HCT116 (cell line): ENCODE measurements around the gene KLHL9. TPM values are rescaled to one million over a fixed set of nuclear protein-coding genes. Genes with fewer than 3 reads are reported as not detected.

Experiments
- ATAC-seq: fragments of 200-7000 bp; cut with Tn5 transposase; 2 replicates; pipeline ENCODE4 v1.9.1; 2020; ENCODE audit warnings: mild to moderate bottlenecking, moderate library complexity
- BruUV-seq: library from RNA; stranded (reverse); fragments of 400-500 nt; replicated peaks from 2 replicates; lab custom pipeline; 2021; lab: Mats Ljungman, UMichigan
- CTCF ChIA-PET: fragments of 300-600 bp; sonication (Branson Sonifier 250); formaldehyde crosslinking; loops from one replicate; lab custom pipeline; 2021; ENCODE audit warnings: antibody characterized with exemption; lab: Charles Lee
- POLR2A ChIA-PET: fragments of 300-600, 350-600 bp; sonication (Branson Sonifier 250); formaldehyde crosslinking; loops from one replicate; lab custom pipeline; 2021; ENCODE audit warnings: antibody characterized with exemption; lab: Charles Lee
- RAD21 ChIA-PET, 2 experiments: fragments of 300-600 bp; sonication (Branson Sonifier 250); formaldehyde crosslinking; loops; one replicate each; lab custom pipeline; 2023; ENCODE audit warnings: low total read pairs in 2 of 2; ENCODE audit not compliant: uncharacterized antibody in 2 of 2, unreplicated experiment in 2 of 2, low non-redundant PET in 1 of 2; lab: Charles Lee
- DNase-seq: peaks from one replicate; pipeline ENCODE4 v3.0.0-alpha.2; 2010; ENCODE audit warnings: low read depth, low spot score
- H2AFZ ChIP-seq: fragments of 200-600 bp; shearing (Covaris generic), sonication (generic); 2 replicates; pipeline ENCODE4 v1.6.1; 2017; ENCODE audit warnings: low read depth, mixed run types, mixed read lengths, antibody characterized with exemption, low read length; ENCODE audit not compliant: poor library complexity, severe bottlenecking
- H3K27ac ChIP-seq: 2 replicates; pipeline ENCODE4 v1.5.1; 2012; ENCODE audit warnings: low read depth, low read length
- H3K27me3 ChIP-seq: fragments of 200-600 bp; sonication (generic); 2 replicates; pipeline ENCODE4 v1.6.1; 2016; ENCODE audit warnings: mixed run types, low read length, mixed read lengths; ENCODE audit not compliant: insufficient read depth
- H3K36me3 ChIP-seq, 2 experiments: fragments of 200-500 bp in 1 of 2; fragments of 200-600 bp in 1 of 2; sonication (Bioruptor generic) in 1 of 2; sonication (generic) in 1 of 2; 2 replicates each; pipeline versions ENCODE4 v1.5.1 to v1.6.1; 2014 to 2016; ENCODE audit warnings: low read length in 2 of 2, inconsistent platforms in 1 of 2, mixed read lengths in 1 of 2, mixed run types in 1 of 2; ENCODE audit not compliant: insufficient read depth in 2 of 2, control insufficient read depth in 1 of 2
- H3K4me1 ChIP-seq, 2 experiments: fragments of 200-600 bp in 1 of 2; sonication (generic) in 1 of 2; 2 replicates each; pipeline versions ENCODE4 v1.5.1 to v1.6.1; 2012 to 2017; ENCODE audit warnings: low read length in 2 of 2, inconsistent platforms in 1 of 2, mild to moderate bottlenecking in 1 of 2, mixed read lengths in 1 of 2, mixed run types in 1 of 2, moderate library complexity in 1 of 2; ENCODE audit not compliant: insufficient read depth in 2 of 2, control insufficient read depth in 1 of 2
- H3K4me2 ChIP-seq: fragments of 200-600 bp; sonication (generic); 2 replicates; pipeline ENCODE4 v1.6.1; 2017; ENCODE audit warnings: mixed run types, low read length, mixed read lengths
- H3K4me3 ChIP-seq, 2 experiments: fragments of 200-600 bp in 1 of 2; sonication (generic) in 1 of 2; replicated peaks in 1 of 2; 2 replicates each; pipeline ENCODE4 v1.5.1; 2011 to 2016; ENCODE audit warnings: low read length in 2 of 2, control low read depth in 1 of 2, low read depth in 1 of 2, mild to moderate bottlenecking in 1 of 2, mixed read lengths in 1 of 2, mixed run types in 1 of 2
- H3K79me2 ChIP-seq: fragments of 200-600 bp; sonication (generic); 2 replicates; pipeline ENCODE4 v1.6.1; 2017; ENCODE audit warnings: mild to moderate bottlenecking, mixed run types, low read length, moderate library complexity, mixed read lengths; ENCODE audit not compliant: insufficient read depth
- H3K9ac ChIP-seq: fragments of 200-600 bp; sonication (generic); 2 replicates; pipeline ENCODE4 v1.6.1; 2016; ENCODE audit warnings: low read length, mixed read lengths
- H3K9me2 ChIP-seq: fragments of 200-600 bp; sonication (generic), shearing (Covaris generic); 2 replicates; pipeline ENCODE4 v1.6.1; 2017; ENCODE audit warnings: mixed run types, mild to moderate bottlenecking, moderate library complexity; ENCODE audit not compliant: insufficient read depth
- H3K9me3 ChIP-seq, 2 experiments: fragments of 200-500 bp in 1 of 2; fragments of 200-600 bp in 1 of 2; sonication (Bioruptor generic) in 1 of 2; sonication (generic) in 1 of 2; 2 replicates each; pipeline ENCODE4 v1.6.1; 2014 to 2017; ENCODE audit warnings: low read length in 2 of 2, mixed read lengths in 2 of 2, inconsistent platforms in 1 of 2, low read depth in 1 of 2, mild to moderate bottlenecking in 1 of 2, mixed run types in 1 of 2, moderate library complexity in 1 of 2; ENCODE audit not compliant: control insufficient read depth in 1 of 2, insufficient read depth in 1 of 2
- H4K20me1 ChIP-seq: fragments of 200-600 bp; sonication (generic), shearing (Covaris generic); 2 replicates; pipeline ENCODE4 v1.6.1; 2017; ENCODE audit warnings: mixed run types, mild to moderate bottlenecking, moderate library complexity; ENCODE audit not compliant: insufficient read depth
- CEBPB ChIP-seq: IDR thresholded peaks from 2 replicates; pipeline ENCODE4 v1.6.1; 2012; ENCODE audit warnings: low read depth
- EGR1 ChIP-seq: IDR thresholded peaks from 2 replicates; pipeline ENCODE4 v1.6.1; 2012; ENCODE audit warnings: low read depth
- ELF1 ChIP-seq: IDR thresholded peaks from 2 replicates; pipeline ENCODE4 v1.6.1; 2012; ENCODE audit warnings: low read depth, borderline replicate concordance
- FOSL1 ChIP-seq: IDR thresholded peaks from 2 replicates; pipeline ENCODE4 v1.6.1; 2012; ENCODE audit warnings: low read depth
- JUND ChIP-seq: IDR thresholded peaks from 2 replicates; pipeline ENCODE4 v1.6.1; 2012
- POLR2A ChIP-seq: IDR thresholded peaks from 2 replicates; pipeline ENCODE4 v1.7.0; 2011; ENCODE audit warnings: borderline replicate concordance; ENCODE audit not compliant: insufficient read depth, insufficient read length; ENCODE audit errors: extremely low read depth
- POLR2AphosphoS5 ChIP-seq: IDR thresholded peaks from 2 replicates; pipeline ENCODE4 v1.6.1; 2011; ENCODE audit warnings: mild to moderate bottlenecking, low read depth, low read length, moderate library complexity
- RAD21 ChIP-seq: IDR thresholded peaks from 2 replicates; pipeline ENCODE4 v1.6.1; 2012; ENCODE audit warnings: low read depth, mild to moderate bottlenecking
- SIN3A ChIP-seq: IDR thresholded peaks from 2 replicates; pipeline ENCODE4 v1.6.1; 2012; ENCODE audit warnings: low read depth
- SP1 ChIP-seq: IDR thresholded peaks from 2 replicates; pipeline ENCODE4 v1.6.1; 2012; ENCODE audit warnings: low read depth
- SRF ChIP-seq: IDR thresholded peaks from 2 replicates; pipeline ENCODE4 v1.6.1; 2012; ENCODE audit warnings: low read depth
- TCF7L2 ChIP-seq: IDR thresholded peaks from 2 replicates; pipeline ENCODE4 v1.7.0; 2011; ENCODE audit warnings: borderline replicate concordance, inconsistent platforms; ENCODE audit not compliant: insufficient read depth, insufficient read length; ENCODE audit errors: extremely low read depth
- YY1 ChIP-seq: IDR thresholded peaks from 2 replicates; pipeline ENCODE4 v1.6.1; 2011; ENCODE audit warnings: low read length, low read depth, moderate library complexity, mild to moderate bottlenecking; ENCODE audit not compliant: insufficient replicate concordance; ENCODE audit errors: extremely low read depth
- ZFX ChIP-seq: fragments of 450-650 bp; IDR thresholded peaks from 2 replicates; pipeline ENCODE4 v1.6.1; 2017
- intact Hi-C: fragments of 100-400 bp; cut with micrococcal nuclease; formaldehyde crosslinking; loops from 2 replicates; pipeline ENCODE4 v1.10.0; 2022
- total RNA-seq: library from RNA; stranded (reverse); gene quantifications from one replicate; pipeline ENCODE4 v1.2.1, GENCODE V29; 2021; ENCODE audit not compliant: unreplicated experiment
- TF ChIP-seq, protein P1 (sequence below): IDR thresholded peaks from 2 replicates; pipeline ENCODE4 v1.6.1; 2011; ENCODE audit warnings: mild to moderate bottlenecking, low read length, moderate library complexity; ENCODE audit not compliant: insufficient replicate concordance; ENCODE audit errors: extremely low read depth
- TF ChIP-seq, protein P2 (sequence below): IDR thresholded peaks from 2 replicates; pipeline ENCODE4 v1.6.1; 2012
- TF ChIP-seq, protein P3 (sequence below), 3 experiments: fragments of 200-600 bp in 1 of 3; sonication (generic) in 1 of 3; IDR thresholded peaks in 2 of 3; conservative IDR thresholded peaks in 1 of 3; 2 replicates each; pipeline ENCODE4 v1.5.1; 2012 to 2017; ENCODE audit warnings: low read depth in 2 of 3, low read length in 2 of 3, antibody characterized with exemption in 1 of 3, borderline replicate concordance in 1 of 3, control low read depth in 1 of 3, mild to moderate bottlenecking in 1 of 3, mixed read lengths in 1 of 3, mixed run types in 1 of 3, moderate library complexity in 1 of 3; ENCODE audit not compliant: insufficient read depth in 1 of 3

KLHL9 gene
- total RNA-seq, 1 experiment from 2014 or later = 16.4 TPM

DNA sequence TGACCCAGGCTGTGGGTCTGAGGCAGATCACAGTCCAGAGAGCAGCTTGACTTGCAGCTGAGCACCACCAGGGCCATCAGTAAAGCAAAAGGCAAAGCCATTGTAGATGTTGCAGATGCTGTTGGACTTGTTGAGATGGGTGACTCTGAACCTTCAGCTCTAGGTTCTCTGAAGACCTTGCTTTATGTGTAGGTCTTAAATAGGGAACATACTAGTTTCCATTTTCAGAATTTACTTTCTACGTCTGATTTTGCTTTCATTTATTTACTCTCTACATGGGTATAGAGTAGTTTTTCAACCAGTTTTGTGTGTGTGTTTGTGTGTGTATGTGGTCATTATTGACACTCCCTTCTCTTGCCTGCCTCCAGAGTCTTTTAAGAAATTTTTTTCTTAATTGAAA, 15.6 kb upstream of the KLHL9 start, which contains the start of gene IFNA6:
Gene IFNA6 (minus strand): TSS at position 101 of the 400 bp plus-strand sequence. CDS start 0 bp downstream, at position 101.
- ChIA-PET CTCF (no interaction called here), POLR2A (no interaction called here), RAD21 (no interaction called here)
- no peak within 1 kb of the TSS for H2AFZ ChIP-seq
- no peak within 1 kb of the TSS for H3K9ac ChIP-seq
- ATAC-seq (no peak), DNase-seq (no peak)
- intact Hi-C loops = no loop called here
- no peak within 1 kb of the TSS for H3K4me2 ChIP-seq
- H3K79me2 ChIP-seq = no peaks in the 10 kb centered on the region
- H3K27ac ChIP-seq = no peak within 1 kb of the TSS
- no peaks in the 10 kb centered on the region for H3K4me1 ChIP-seq
- H3K9me3 ChIP-seq = no peaks in the 10 kb centered on the region
- BruUV-seq = no TSS peak
- H3K4me3 ChIP-seq = no peak within 1 kb of the TSS
- TF ChIP-seq ELF1 (no peak), ZFX (no peak), FOSL1 (no peak)
- TF ChIP-seq, protein P1, sequence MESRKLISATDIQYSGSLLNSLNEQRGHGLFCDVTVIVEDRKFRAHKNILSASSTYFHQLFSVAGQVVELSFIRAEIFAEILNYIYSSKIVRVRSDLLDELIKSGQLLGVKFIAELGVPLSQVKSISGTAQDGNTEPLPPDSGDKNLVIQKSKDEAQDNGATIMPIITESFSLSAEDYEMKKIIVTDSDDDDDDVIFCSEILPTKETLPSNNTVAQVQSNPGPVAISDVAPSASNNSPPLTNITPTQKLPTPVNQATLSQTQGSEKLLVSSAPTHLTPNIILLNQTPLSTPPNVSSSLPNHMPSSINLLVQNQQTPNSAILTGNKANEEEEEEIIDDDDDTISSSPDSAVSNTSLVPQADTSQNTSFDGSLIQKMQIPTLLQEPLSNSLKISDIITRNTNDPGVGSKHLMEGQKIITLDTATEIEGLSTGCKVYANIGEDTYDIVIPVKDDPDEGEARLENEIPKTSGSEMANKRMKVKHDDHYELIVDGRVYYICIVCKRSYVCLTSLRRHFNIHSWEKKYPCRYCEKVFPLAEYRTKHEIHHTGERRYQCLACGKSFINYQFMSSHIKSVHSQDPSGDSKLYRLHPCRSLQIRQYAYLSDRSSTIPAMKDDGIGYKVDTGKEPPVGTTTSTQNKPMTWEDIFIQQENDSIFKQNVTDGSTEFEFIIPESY = no peak
- TF ChIP-seq, protein P2, sequence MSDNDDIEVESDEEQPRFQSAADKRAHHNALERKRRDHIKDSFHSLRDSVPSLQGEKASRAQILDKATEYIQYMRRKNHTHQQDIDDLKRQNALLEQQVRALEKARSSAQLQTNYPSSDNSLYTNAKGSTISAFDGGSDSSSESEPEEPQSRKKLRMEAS = no peak
- no peaks in the 10 kb centered on the region for H4K20me1 ChIP-seq
- no peaks in the 10 kb centered on the region for H3K27me3 ChIP-seq
- H3K9me2 ChIP-seq = no peaks in the 10 kb centered on the region
- H3K36me3 ChIP-seq = no peaks in the 10 kb centered on the region

DNA sequence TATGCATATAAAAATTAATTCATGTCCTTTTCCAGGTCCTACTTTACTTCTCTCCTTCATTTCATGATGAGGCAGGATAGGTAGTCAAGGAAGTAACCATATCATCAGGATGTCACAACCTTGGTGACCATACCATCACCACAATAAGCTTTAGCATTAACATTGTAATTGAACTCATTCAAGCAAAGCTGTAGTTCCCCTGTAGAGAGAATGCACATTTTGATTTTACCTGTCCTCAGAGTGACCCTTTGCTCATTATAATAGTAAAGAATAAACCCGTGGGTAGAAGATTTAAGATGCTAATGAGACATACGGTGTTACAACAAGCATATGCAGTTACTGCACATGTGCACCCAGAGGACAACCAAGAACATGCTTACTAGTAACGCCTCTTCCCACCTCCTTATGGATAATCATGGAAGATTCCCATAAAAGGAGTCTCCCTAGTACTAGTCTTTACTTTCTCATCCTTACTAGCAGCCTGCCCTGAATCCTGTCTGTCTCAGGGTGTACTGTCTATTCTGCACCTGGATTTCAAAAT, 13.3 kb upstream of the KLHL9 start:
- Histone ChIP-seq H2AFZ (no peak overlapping the region), H4K20me1 (no peaks in the 10 kb centered on the region), H3K4me1 (no peaks in the 10 kb centered on the region), H3K9ac (no peak overlapping the region), H3K9me3 (no peaks in the 10 kb centered on the region), H3K27ac (no peak overlapping the region), H3K9me2 (no peaks in the 10 kb centered on the region), H3K79me2 (no peaks in the 10 kb centered on the region), H3K27me3 (no peaks in the 10 kb centered on the region), H3K36me3 (no peaks in the 10 kb centered on the region), H3K4me3 (no peak overlapping the region), H3K4me2 (no peak overlapping the region)
- DNase-seq (no peak), ATAC-seq (no peak)
- BruUV-seq = no TSS peak
- intact Hi-C loops = no loop called here
- ChIA-PET CTCF (no interaction called here), RAD21 (no interaction called here), POLR2A (no interaction called here)
- TF ChIP-seq POLR2AphosphoS5 (no peak), SRF (no peak), TCF7L2 (no peak), POLR2A (no peak), ZFX (no peak), CEBPB (no peak), JUND (no peak), EGR1 (no peak), SIN3A (no peak), RAD21 (no peak), FOSL1 (no peak), SP1 (no peak), YY1 (no peak)
- TF ChIP-seq, protein P2 = no peak
- TF ChIP-seq, protein P3, sequence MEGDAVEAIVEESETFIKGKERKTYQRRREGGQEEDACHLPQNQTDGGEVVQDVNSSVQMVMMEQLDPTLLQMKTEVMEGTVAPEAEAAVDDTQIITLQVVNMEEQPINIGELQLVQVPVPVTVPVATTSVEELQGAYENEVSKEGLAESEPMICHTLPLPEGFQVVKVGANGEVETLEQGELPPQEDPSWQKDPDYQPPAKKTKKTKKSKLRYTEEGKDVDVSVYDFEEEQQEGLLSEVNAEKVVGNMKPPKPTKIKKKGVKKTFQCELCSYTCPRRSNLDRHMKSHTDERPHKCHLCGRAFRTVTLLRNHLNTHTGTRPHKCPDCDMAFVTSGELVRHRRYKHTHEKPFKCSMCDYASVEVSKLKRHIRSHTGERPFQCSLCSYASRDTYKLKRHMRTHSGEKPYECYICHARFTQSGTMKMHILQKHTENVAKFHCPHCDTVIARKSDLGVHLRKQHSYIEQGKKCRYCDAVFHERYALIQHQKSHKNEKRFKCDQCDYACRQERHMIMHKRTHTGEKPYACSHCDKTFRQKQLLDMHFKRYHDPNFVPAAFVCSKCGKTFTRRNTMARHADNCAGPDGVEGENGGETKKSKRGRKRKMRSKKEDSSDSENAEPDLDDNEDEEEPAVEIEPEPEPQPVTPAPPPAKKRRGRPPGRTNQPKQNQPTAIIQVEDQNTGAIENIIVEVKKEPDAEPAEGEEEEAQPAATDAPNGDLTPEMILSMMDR (IDR thresholded peaks at IDR 0.05 in 2 of 3, conservative IDR thresholded peaks at IDR 0.05 in 1 of 3; ENCODE audit: borderline replicate concordance in 1 of 3, insufficient read depth in 1 of 3, low read depth in 2 of 3, low read length in 2 of 3) = no peak
